T47D (cell line): ENCODE data around the gene SLFNL1.

Source experiments
- DNase-seq, 2 experiments: peaks; one replicate each; pipeline versions ENCODE4 v3.0.0 to v3.0.0-alpha.2; 2011 to 2012; ENCODE audit warnings: low read depth in 1 of 2, low spot score in 1 of 2
- JUND ChIP-seq: IDR thresholded peaks from 2 replicates; pipeline ENCODE4 v1.6.1; 2012; ENCODE audit warnings: low read depth
- in situ Hi-C: cut with HindIII; loops from 2 replicates; pipeline ENCODE4 v1.10.0; 2016; ENCODE audit warnings: low sequenced_read_pairs, low pct_unique_long_range_greater_than_20kb

Gene SLFNL1

DNA sequence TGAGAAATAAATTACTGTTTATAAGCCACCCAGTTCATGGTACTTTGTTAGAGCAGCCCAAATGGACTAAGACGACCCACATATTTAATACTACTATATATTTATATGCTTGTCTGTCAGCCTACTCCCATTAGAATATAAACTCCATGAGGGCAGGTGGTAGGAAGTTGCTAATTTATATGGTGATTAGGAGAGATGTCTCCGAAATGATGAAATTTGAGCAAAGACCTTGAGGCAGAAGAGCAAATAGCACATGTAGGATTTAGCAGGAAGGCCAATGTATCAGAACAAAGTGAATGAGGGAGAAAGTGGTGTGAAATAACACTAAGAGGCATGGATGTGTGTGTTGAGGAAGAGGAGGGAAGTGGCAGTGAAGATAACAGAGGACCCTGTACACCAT, 10.6 kb upstream of the SLFNL1 start:
- TF ChIP-seq JUND: no peak
- in situ Hi-C loops: no loop called here
- DNase-seq: no peak

DNA sequence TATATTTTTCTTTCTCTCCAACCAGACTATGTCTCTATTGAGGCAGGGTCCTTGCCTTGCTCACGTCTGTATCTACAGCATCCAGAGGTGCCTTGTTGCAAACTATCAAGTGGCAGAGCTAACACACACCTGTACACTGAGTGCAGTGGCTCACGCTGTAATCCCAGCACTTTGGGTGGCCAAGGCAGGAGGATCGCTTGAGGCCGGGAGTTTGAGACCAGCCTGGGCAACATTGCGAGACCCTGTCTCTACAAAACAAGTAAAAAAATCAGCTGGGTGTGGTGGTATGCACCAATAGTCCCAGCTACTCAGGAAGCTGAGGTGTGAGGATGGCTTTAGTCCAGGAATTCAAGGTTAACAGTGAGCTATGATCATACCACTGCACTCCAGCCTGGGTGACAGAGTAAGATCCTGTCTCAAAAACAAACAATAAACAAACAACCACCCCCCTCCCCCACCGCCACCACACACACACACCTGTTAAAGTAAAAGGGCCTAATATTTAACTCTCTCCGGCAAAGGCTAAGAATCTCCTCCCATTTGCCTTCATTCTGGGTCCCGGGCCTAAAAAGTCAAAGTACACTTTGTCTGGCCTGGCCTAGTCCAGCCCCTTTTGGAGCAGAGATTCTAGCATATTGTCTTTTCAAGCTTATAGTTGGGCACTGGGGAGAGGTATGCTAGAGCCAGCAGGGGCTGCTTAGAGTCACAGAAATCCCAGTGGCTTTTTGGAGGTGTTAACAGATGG, 9.5 kb upstream of the SLFNL1 start:
- in situ Hi-C loops: no loop called here
- no peak for DNase-seq
- no peak for TF ChIP-seq JUND

DNA sequence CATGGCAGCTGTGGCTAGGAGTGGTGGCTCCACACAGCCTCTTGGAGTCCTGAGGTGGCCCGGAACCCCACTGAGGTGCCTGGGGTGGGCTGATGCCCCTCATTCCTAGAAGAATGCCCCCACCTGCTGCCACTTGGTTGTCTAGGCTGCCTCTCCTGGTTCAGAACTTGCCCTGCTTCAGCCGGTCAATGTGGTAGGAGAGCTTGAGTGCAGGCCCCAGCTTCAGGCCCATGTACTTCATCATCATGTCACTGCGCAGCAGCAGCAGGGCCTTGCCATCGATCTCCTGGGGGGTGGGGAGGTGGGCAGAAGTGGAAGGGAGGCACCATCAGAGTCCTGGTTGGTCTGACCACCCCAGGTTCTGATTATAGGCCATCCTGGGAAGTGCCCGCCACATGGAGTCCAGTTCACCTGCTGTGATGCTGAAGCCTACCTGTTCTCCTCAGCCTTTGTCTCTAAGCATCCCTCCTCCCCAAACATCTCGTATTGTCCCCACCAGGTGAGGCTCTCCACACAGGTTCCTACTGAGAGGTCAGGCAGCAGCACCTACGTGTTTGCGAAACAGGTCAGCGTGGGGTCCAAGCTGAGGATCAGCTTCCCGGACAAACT, 6.6 kb upstream of the SLFNL1 start:
- no peak for DNase-seq
- in situ Hi-C loops: no loop called here
- no peak for TF ChIP-seq JUND

DNA sequence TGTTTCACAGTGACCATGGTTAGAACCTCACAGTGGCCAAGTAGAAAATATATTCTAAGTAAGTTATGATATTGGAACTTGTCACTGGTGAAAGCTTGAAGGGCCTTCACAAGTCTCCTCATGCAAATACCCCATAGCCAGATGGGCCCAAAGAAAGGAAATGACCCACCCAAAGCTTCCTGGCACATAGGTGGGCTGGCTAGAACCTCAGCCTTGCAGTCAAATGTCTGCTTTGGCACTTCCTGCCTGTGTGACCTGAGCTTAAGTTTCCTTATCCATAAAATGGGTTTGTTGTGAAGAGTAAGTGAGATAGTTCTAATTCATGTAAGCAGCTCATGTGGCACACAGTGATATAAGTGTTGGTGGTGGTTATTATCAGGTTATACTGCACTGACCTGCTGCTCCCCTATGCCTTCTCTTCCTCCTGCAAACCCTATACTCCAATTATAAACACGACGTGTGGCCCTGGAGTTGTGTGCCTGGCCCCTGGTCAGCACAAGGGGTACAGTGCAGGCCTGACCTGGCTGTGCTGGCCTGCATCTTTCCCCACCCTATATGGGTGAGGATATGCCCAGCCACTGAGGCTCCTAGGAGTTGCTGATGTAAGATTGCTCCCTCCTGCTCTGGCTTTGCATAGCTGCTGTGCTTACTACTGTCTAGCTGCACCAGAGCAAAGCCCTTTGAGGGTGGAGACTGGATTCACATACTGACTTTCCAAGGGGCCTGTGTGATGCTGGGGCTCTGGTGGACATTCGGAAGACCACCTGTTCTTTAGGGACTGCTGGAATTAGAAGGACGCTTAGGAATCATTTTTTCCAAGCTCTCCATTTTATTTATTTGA, 4.7 kb upstream of the SLFNL1 start:
- DNase-seq: no peak
- TF ChIP-seq JUND: no peak
- in situ Hi-C loops: no loop called here

DNA sequence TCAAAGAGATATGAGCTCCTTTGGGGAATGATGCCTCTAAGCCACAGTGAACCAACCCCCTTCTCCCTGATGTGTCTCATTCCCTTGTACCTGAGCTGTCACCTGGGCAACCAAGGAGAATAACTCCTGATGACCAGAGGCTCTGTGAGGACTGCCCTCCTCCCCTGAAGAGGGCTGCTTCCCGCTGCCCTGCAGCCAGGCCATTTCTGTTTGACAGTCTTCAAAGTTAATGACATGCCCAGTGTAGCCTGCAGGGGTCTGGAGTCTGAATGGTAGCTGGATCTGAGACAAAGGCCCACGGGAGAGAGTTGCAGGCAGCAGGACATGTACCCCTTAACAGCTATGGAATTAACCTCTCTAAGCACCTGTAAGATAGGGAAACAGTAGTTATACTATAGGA, 3.4 kb upstream of the SLFNL1 start:
- DNase-seq: no peak
- TF ChIP-seq JUND: no peak
- in situ Hi-C loops: no loop called here

DNA sequence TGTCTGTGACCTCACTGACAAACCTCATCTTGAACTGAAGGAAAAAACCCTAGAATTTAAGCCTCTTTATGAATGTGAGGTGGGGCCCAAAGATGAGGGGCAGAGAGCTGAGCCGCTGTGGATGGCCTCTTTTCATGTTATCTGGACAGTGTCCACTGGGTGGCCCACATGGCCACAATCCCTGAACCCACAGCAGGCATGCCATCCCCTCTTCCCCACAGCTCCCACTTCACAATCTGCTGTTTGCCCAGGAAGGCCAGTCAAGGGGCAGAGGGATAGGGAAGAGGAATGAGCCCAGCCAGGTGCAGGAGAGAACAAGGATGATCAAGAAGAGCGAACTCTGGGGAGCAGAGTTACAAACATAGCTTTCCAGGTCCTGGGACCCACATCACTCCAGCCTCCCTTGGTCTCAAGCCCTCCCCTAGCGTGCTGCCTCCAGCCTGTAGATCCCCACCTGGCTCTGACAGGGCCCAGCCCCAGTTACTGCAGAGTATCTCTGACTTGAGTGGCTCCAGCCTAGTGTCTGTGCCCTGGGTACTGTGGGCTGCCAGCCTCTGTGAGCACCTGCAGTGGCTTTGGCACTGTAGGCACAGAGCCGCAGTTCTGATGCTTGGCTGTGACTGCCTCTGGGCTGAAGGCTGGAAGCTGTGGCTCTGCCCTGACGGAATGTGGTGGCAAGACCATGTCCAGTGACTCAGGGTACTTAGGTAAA, 1.9 kb upstream of the SLFNL1 start:
- no peak for TF ChIP-seq JUND
- in situ Hi-C loops: no loop called here
- no peak for DNase-seq

DNA sequence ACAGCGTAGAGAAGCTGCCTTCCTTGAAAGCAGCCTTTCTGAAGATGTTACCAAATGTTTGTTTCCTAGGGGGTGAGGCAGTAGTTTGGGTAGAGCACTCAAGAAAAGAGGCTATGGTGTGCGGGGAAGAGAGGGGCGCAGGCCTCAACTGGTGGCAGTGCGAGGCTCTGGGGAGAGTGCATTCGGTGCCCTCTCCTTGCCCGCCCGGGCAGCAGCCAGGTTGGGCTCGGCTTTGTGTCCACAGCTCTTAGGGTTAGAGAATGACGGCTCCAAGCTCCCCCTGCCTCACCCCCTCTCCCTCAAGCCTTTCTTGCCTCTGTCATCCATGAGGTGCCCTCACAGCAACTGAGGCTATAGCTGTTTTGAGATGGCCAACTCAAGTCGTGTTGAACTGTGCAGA, 899 bp upstream of the SLFNL1 start:
- no peak for TF ChIP-seq JUND
- DNase-seq: no peak

DNA sequence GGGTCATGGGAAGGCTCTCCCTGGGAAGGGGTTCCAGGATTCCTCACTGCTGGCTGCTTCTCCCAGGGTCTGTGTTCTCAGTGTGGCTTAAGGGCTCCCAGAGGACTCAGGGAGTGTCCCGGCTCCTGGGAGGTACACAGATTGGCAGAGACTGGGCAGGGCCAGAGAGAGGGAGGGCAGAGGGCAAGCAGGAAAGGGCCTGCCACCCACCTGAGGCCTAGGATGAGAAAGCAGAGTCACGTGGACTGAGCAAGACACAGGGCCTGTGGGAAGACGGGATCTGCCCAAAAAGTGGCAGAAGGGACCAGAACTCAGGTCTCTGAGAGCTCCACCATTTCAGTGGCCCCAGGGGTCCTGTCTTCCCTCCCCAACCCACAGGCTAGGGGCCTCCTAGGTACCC, 871 bp downstream of the SLFNL1 start:
- TF ChIP-seq JUND: no peak
- in situ Hi-C loops: no loop called here
- DNase-seq: no peak

More for the DNA sequence above, 899 bp upstream of the SLFNL1 start:
- in situ Hi-C loops: no loop called here

DNA sequence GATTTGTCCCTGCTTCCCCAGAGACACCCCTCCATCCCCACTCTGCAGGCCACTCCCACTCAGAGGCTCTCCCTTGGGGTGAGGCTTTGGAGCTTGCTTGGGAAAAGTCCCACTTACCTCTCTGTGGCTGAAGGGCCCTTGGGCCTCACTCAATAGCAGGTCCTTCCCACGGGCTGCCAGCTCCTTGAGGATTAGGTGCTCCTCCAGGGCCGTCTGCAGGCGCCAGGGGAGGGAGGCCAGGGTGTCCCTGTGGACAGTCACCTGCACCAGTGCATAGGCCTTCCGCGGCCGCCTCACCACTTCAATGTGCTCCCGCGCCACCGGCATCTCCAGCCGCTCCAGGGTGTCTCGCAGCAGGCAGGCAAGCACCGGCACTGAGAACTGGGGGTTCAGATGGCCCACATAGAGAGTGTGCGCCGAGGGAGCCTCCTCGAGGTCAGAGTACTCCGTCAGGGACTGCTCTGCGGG, 1.4 kb downstream of the SLFNL1 start:
- no peak for DNase-seq
- no peak for TF ChIP-seq JUND
- in situ Hi-C loops: no loop called here

DNA sequence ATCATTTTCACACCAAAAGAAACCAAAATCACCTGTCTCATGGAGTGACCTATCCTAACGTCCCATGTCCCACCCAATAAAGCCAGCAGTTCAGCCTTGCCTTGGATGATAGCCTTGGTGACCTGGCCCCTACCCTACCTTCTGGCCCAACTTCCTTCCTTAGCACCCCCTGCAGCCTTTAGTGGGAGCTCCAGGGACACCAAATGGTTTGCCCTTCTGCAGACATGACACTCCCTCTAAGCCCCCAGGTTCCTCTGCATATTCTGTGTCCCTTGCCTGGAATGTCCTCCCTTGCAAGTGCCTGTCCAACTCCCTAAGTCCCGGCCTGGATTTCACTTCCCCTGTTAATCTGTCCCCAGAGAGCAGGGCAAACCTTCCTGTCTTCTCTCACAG, 2.2 kb downstream of the SLFNL1 start:
- DNase-seq: no peak
- in situ Hi-C loops: no loop called here
- TF ChIP-seq JUND: no peak

DNA sequence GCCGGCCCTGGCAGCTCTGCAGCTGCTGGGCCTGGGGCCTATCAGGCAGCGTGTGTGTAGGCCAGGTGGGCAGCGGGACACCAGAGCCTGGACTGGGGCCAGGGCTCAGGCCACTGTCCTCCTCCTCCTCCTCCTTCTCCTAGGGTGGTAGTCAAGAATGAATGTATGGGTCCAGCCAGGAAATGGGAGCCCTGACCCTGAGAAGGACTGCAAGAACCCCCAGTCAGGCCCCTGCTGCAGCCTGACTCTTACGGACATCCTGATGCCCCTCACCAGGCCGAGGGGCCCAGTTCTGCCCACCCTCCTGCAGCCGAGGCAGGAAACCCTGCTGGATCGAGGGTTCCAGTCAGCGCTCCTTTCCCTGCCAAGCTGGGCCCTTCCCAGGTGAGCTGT, 3.5 kb downstream of the SLFNL1 start:
- TF ChIP-seq JUND: no peak
- no peak for DNase-seq
- in situ Hi-C loops: no loop called here

DNA sequence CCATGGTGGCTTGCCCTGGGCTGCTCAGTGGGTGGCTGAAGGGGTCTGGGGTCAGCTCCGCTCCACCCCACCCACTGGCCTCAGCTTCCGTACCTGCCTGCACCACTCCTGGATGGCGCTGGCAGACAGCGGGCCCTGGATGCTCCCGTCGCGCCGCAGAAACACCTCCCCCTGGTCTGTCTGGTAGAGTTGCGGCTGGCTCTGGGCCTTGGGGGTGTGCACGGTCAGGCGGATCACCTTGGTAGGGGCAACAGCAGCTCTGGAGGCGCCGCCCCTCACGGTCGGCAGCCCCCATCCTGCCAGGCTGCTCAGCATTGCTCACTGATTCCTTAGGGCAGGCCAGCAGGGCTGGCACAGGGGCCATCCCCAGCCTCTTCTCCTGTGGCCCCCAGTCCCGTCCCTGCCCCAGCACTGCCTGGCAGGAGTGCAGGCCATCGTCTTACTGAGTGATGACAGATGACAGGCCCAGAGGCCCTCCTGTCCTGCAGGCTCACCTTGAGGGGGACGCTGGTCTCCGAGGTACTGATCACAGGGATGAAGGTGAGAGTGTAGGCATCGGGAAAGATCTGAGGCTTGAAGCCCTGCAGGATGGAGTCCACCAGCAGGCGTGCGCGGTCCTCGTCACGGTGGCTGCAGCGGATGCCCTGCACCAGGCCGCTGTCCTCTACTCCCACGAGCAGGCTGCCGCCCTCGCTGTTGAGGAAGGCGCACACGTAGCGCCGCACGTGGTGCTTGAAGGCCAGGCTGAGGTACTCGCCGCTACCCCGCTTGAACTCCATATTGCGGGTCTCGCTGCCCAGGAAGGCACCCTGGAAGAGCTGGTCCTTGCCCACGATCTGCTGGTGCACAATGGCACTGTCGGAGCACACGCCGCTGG, 4.1 kb downstream of the SLFNL1 start:
- no peak for DNase-seq
- TF ChIP-seq JUND: no peak
- in situ Hi-C loops: no loop called here
